Measurements from ENCODE around the gene MAPK6. TPM values are rescaled to one million over a fixed set of nuclear protein-coding genes. Genes with fewer than 3 reads are reported as not detected.

Gene MAPK6
- total RNA-seq, 1 donor from 2014 or later = 16.2 TPM

DNA sequence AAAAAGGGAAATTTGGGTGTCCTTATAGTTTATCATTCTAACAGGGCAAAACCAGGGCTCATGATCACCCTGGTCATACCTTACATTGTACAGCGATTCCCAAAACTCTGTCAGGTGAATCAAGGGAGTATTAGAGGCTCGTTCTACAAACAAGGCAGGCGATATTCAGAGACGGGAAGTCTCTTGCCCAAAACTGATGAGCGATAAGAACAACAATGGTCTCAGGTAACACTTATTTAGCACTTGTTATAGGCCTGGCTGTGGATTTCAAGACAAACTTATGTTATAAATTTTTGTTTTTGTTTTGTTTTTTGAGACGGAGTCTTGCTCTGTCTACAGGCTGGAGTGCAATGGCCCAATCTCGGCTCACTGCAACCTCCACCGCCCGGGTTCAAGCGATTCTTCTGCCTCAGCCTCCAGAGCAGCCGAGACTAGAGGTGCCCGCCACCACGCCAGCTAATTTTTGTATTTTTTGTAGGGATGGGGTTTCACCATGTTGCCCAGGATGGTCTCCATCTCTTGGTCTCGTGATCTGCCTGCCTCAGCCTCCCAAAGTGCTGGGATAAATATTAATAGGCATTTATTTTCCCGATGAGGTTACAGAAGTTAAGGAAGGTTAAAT lies 80.7 kb downstream of the MAPK6 start:
- Mint-ChIP-seq H3K27ac (no peak overlapping the region), H3K4me3 (no peak overlapping the region), H3K9me3 (no peaks in the 10 kb centered on the region), H3K4me1 (peaks cover 30% of the 10 kb centered on the region), H3K36me3 (ENCODE audit: low read depth) (no peaks in the 10 kb centered on the region), H3K27me3 (no peaks in the 10 kb centered on the region)
- ATAC-seq (ENCODE audit: low read depth) (no peak), DNase-seq (no peak)
- CTCF ChIA-PET = no interaction called here
- TF ChIP-seq, protein P1, sequence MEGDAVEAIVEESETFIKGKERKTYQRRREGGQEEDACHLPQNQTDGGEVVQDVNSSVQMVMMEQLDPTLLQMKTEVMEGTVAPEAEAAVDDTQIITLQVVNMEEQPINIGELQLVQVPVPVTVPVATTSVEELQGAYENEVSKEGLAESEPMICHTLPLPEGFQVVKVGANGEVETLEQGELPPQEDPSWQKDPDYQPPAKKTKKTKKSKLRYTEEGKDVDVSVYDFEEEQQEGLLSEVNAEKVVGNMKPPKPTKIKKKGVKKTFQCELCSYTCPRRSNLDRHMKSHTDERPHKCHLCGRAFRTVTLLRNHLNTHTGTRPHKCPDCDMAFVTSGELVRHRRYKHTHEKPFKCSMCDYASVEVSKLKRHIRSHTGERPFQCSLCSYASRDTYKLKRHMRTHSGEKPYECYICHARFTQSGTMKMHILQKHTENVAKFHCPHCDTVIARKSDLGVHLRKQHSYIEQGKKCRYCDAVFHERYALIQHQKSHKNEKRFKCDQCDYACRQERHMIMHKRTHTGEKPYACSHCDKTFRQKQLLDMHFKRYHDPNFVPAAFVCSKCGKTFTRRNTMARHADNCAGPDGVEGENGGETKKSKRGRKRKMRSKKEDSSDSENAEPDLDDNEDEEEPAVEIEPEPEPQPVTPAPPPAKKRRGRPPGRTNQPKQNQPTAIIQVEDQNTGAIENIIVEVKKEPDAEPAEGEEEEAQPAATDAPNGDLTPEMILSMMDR (IDR thresholded peaks at IDR 0.05) = no peak
- intact Hi-C loops (cut with micrococcal nuclease) = loop anchor here (5.0 kb wide), 1 partner anchor 38 kb away; no protein-coding TSS in a partner anchor
- POLR2A ChIA-PET = no interaction called here

DNA sequence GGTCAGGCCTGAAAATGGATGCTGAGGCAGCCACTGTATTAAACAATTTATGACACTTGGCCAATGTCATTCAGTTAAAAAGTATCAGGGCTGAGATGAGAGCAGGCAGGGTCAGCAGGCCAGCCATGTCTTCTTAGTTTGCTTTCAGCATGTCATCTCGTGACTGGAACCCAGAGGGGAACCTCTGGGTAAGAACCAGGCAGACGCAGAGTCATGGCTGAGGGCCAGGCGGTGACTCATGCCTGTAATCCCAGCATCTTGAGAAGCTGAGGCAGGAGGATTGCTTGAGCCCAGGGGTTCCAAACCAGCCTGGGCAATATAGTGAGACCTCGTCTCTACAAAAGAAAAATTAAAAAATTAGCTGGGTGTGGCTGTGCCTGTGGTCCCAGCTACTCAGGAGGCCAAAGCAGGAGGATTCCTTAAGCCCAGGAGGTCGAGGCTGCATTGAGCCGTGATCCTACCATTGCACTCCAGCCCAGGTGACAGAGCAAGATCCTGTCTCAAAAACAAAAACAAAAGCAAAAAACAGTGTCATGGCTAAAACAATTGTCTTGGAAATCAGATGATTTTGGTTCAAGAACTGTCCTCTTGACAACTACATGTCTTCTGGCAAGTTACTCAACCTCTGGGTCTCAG lies 81.9 kb downstream of the MAPK6 start:
- ATAC-seq (ENCODE audit: low read depth) (no peak), DNase-seq (no peak)
- intact Hi-C loops (cut with micrococcal nuclease) = loop anchor here (5.0 kb wide), 1 partner anchor 36 kb away; no protein-coding TSS in a partner anchor
- Mint-ChIP-seq H3K36me3 (ENCODE audit: low read depth) (no peaks in the 10 kb centered on the region), H3K27ac (no peak overlapping the region), H3K4me1 (peaks cover 32% of the 10 kb centered on the region), H3K27me3 (no peaks in the 10 kb centered on the region), H3K9me3 (no peaks in the 10 kb centered on the region), H3K4me3 (no peak overlapping the region)
- TF ChIP-seq, protein P1 (IDR thresholded peaks at IDR 0.05) = no peak
- CTCF ChIA-PET = interaction anchor here (0.8 kb wide), 1 partner anchor 22 kb away, joined by 3 read pairs; no protein-coding TSS in a partner anchor
- POLR2A ChIA-PET = interaction anchor here (1.1 to 1.2 kb wide), 2 partner anchors 79 to 80 kb away, joined by 5 to 10 read pairs; no protein-coding TSS in a partner anchor

DNA sequence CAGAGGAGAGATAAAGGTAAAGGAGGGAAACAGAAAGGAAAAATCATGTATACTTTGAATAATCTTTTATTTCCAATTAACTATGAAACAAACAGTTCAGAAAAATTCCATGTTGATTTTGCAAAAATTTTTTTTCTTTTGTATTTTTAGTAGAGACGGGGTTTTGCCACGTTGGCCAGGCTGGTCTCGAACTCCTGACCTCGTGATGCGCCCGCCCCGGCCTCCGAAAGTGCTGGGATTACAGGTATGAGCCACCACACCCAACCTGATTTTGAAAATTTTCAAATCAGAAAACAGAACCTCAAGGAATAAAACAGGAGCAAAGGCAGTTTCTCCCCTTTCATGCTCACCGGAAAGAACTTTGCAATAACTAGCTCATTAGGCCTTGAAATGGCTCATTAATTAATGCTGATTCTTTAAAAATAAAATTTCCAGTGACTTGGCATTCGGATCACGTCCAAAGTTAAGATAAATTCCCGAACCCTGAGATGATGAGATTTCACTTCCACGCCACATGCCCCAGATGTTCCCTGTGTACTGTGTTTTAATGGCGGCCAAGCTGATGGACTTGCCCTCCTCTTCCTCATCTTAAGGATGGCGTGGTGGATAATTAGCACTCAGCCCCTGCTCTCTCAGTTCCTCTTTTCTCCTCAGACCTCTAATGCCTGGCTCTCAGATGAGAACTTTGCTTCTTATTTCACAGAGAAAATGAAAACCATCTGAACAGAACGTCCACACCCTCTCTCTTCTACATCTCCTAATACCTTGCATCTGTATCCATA lies 82.7 kb downstream of the MAPK6 start:
- ChIA-PET POLR2A (interaction anchor here (1.1 to 1.2 kb wide), 2 partner anchors 78 to 81 kb away, joined by 5 to 10 read pairs; no protein-coding TSS in a partner anchor), CTCF (interaction anchor here (0.8 kb wide), 1 partner anchor 23 kb away, joined by 3 read pairs; no protein-coding TSS in a partner anchor)
- peak; percentile 66 for ATAC-seq (ENCODE audit: low read depth)
- H3K4me1 Mint-ChIP-seq = peaks cover 32% of the 10 kb centered on the region
- no peaks in the 10 kb centered on the region for H3K36me3 Mint-ChIP-seq (ENCODE audit: low read depth)
- H3K27ac Mint-ChIP-seq = peak overlapping the region; percentile 64
- no peaks in the 10 kb centered on the region for H3K27me3 Mint-ChIP-seq
- TF ChIP-seq, protein P1 (IDR thresholded peaks at IDR 0.05) = no peak
- intact Hi-C loops (cut with micrococcal nuclease) = loop anchor here (1.0 to 5.0 kb wide), 3 partner anchors 11 to 36 kb away; partner anchors contain the start of gene BCL2L10
- no peak overlapping the region for H3K4me3 Mint-ChIP-seq
- H3K9me3 Mint-ChIP-seq = no peaks in the 10 kb centered on the region
- DNase-seq = no peak

DNA sequence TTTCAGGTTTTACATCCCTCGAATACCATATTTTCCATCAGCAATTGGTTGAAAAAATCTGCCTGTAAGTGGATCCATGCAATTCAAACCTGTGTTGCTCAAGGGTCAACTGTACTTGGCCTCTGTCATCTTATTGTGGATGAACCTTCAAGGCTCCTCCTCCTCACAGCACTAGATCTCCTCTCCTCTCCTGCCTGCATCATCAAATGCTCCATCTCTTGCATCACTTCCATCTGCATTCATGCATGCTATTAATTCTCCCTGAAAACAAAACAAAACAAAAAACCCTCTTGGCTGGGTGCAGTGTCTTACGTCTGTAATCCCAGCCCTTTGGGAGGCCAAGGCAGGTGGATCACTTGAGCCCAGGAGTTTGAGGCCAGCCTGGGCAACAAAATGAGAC lies 83.4 kb downstream of the MAPK6 start:
- Mint-ChIP-seq H3K27ac (peak overlapping the region; percentile 13), H3K4me1 (peaks cover 37% of the 10 kb centered on the region), H3K36me3 (ENCODE audit: low read depth) (no peaks in the 10 kb centered on the region), H3K27me3 (no peaks in the 10 kb centered on the region), H3K4me3 (no peak overlapping the region), H3K9me3 (no peaks in the 10 kb centered on the region)
- ATAC-seq (ENCODE audit: low read depth) (no peak), DNase-seq (no peak)
- TF ChIP-seq, protein P1 (IDR thresholded peaks at IDR 0.05) = no peak
- ChIA-PET CTCF (no interaction called here), POLR2A (interaction anchor here (1.2 kb wide), 1 partner anchor 77 kb away, joined by 5 read pairs; no protein-coding TSS in a partner anchor)
- intact Hi-C loops (cut with micrococcal nuclease) = loop anchor here (1.0 to 5.0 kb wide), 3 partner anchors 10 to 35 kb away; partner anchors contain the start of gene BCL2L10

Measured in activated B cell treated with CpG ODN at 0.5 μM for 24 hours (primary cell).